ENCODE measurements around the gene KIF20A.

The KIF20A gene

DNA sequence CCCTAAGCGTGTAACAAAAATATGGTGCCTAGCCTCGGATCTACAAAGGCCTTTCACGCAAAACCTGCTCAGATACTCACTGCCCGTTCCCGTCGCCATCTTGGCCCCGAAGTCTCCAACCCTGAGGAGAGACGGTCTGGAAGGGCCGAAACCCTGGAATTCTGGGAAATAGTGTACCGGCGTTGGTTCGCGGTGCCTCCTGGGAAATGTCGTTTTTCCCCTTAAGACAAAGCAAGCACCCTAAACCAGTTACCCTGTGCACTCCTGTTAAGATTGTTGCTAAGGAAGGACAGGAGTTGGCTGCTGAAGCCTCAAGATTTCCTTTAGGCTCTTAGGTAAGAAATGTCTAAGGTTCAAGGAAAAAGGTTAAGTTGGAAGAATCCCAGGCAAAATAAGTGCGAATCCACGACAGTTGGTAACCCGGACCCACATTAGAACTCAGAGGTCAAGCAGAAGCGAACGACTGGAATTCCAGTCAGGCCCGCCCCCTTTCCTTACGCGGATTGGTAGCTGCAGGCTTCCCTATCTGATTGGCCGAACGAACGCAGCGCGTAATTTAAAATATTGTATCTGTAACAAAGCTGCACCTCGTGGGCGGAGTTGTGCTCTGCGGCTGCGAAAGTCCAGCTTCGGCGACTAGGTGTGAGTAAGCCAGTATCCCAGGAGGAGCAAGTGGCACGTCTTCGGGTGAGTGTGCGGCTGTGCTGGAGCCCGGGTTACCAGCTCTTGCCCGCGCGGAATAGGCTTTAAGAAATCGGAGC is at the start of gene KIF20A, which contains the start of gene BRD8:
KIF20A (plus strand) TSS at position 597 of the 761 bp plus-strand sequence. CDS start 569 bp downstream, outside the sequence.
BRD8 (minus strand) TSS at position 115 of the 761 bp plus-strand sequence; CDS start at position 99, 16 bp downstream.
- TF ChIP-seq MYC (IDR thresholded peaks at IDR 0.05; ENCODE audit: low read depth, low read length) (peak; percentile 81), POLR2A (IDR thresholded peaks at IDR 0.05; ENCODE audit: extremely low read depth, insufficient read length) (peak; percentile 83)
- TF ChIP-seq, protein P1, sequence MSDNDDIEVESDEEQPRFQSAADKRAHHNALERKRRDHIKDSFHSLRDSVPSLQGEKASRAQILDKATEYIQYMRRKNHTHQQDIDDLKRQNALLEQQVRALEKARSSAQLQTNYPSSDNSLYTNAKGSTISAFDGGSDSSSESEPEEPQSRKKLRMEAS (IDR thresholded peaks at IDR 0.05; ENCODE audit: low read depth, low read length): peak; percentile 94
- TF ChIP-seq, protein P2, sequence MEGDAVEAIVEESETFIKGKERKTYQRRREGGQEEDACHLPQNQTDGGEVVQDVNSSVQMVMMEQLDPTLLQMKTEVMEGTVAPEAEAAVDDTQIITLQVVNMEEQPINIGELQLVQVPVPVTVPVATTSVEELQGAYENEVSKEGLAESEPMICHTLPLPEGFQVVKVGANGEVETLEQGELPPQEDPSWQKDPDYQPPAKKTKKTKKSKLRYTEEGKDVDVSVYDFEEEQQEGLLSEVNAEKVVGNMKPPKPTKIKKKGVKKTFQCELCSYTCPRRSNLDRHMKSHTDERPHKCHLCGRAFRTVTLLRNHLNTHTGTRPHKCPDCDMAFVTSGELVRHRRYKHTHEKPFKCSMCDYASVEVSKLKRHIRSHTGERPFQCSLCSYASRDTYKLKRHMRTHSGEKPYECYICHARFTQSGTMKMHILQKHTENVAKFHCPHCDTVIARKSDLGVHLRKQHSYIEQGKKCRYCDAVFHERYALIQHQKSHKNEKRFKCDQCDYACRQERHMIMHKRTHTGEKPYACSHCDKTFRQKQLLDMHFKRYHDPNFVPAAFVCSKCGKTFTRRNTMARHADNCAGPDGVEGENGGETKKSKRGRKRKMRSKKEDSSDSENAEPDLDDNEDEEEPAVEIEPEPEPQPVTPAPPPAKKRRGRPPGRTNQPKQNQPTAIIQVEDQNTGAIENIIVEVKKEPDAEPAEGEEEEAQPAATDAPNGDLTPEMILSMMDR (IDR thresholded peaks at IDR 0.05; ENCODE audit: low read depth, low read length): no peak
- peak; percentile 98 for DNase-seq (ENCODE audit: low read depth)
- H3K4me3 ChIP-seq (ENCODE audit: low read depth, low read length): peak within 1 kb of the TSS; percentile 100

DNA sequence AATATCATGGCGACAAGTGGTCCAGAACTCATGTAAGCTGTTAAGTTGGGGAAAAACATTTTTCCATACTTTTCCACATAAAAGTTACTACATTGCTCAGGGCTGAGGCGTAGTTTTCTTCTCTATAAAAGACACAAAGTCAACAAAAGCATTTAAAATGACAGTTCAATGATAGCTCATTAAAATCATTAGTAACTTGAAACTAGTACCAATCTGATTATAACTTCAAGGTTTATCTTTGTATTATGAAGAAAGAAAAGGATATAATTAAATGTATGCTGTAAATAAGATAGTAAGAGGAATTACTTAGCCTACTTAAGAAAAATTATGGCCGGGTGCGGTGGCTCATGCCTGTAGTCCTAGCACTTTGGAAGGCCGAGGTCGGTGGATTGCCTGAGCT is 49.6 kb upstream of the KIF20A start:
- no peak for DNase-seq (ENCODE audit: low read depth)
- H3K4me3 ChIP-seq (ENCODE audit: low read depth, low read length): no peak overlapping the region
- TF ChIP-seq, protein P1 (IDR thresholded peaks at IDR 0.05; ENCODE audit: low read depth, low read length): no peak
- TF ChIP-seq POLR2A (IDR thresholded peaks at IDR 0.05; ENCODE audit: extremely low read depth, insufficient read length): no peak
- no peak for TF ChIP-seq MYC (IDR thresholded peaks at IDR 0.05; ENCODE audit: low read depth, low read length)
- TF ChIP-seq, protein P2 (IDR thresholded peaks at IDR 0.05; ENCODE audit: low read depth, low read length): no peak

GRCh38 chr5:138132543-138132942 is 46.4 kb upstream of the KIF20A start:
- H3K4me3 ChIP-seq (ENCODE audit: low read depth, low read length): no peak overlapping the region
- TF ChIP-seq POLR2A (IDR thresholded peaks at IDR 0.05; ENCODE audit: extremely low read depth, insufficient read length) (no peak), MYC (IDR thresholded peaks at IDR 0.05; ENCODE audit: low read depth, low read length) (no peak)
- TF ChIP-seq, protein P1 (IDR thresholded peaks at IDR 0.05; ENCODE audit: low read depth, low read length): no peak
- TF ChIP-seq, protein P2 (IDR thresholded peaks at IDR 0.05; ENCODE audit: low read depth, low read length): no peak
- DNase-seq (ENCODE audit: low read depth): no peak

- peak within 1 kb of the TSS; percentile 44 for H3K4me3 ChIP-seq (ENCODE audit: low read depth, low read length)
- no peak for TF ChIP-seq POLR2A (IDR thresholded peaks at IDR 0.05; ENCODE audit: extremely low read depth, insufficient read length)
- TF ChIP-seq, protein P2 (IDR thresholded peaks at IDR 0.05; ENCODE audit: low read depth, low read length): no peak
- TF ChIP-seq MYC (IDR thresholded peaks at IDR 0.05; ENCODE audit: low read depth, low read length): no peak
- TF ChIP-seq, protein P1 (IDR thresholded peaks at IDR 0.05; ENCODE audit: low read depth, low read length): no peak
- DNase-seq (ENCODE audit: low read depth): peak; percentile 49
Measured at GRCh38 chr5:138138949-138139780, 39.7 kb upstream of the KIF20A start, which contains the start of gene NME5. NME5 (minus strand) TSS chr5:138139428; CDS start chr5:138138780, 648 bp downstream.

DNA sequence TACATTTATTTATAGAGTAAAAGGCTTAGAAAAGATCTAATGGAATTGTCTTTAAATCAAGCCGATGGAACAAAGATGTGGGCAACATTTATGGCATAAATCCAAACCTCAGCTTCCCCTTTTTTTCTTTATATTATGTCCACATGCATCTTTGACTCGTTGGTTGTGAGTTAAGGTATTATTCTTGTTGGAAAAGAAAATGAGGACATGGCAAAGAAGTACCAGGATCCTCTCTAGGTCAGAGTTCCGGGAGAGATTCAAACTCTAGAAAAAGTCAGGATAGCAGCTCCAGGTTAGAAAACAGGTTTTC is 39.2 kb upstream of the KIF20A start:
- no peak overlapping the region for H3K4me3 ChIP-seq (ENCODE audit: low read depth, low read length)
- peak; percentile 63 for DNase-seq (ENCODE audit: low read depth)

More for the DNA sequence above, 39.2 kb upstream of the KIF20A start:
- TF ChIP-seq, protein P2 (IDR thresholded peaks at IDR 0.05; ENCODE audit: low read depth, low read length): no peak
- TF ChIP-seq, protein P1 (IDR thresholded peaks at IDR 0.05; ENCODE audit: low read depth, low read length): no peak
- TF ChIP-seq POLR2A (IDR thresholded peaks at IDR 0.05; ENCODE audit: extremely low read depth, insufficient read length) (no peak), MYC (IDR thresholded peaks at IDR 0.05; ENCODE audit: low read depth, low read length) (no peak)
